A549 (cell line): ENCODE results near the gene NFIA.

Experiments used
- EP300 ChIP-seq, 2 experiments: fragments of >200 bp; sonication (Bioruptor Twin); formaldehyde crosslinking; IDR thresholded peaks; 2 replicates in 1 of 2; 3 replicates in 1 of 2; pipeline ENCODE4 v1.6.1; 2016 to 2017
- ESRRA ChIP-seq: fragments of 150-350 bp; IDR thresholded peaks from 2 replicates; pipeline ENCODE4 v1.6.1; 2014; ENCODE audit warnings: mild to moderate bottlenecking, low read length, borderline replicate concordance
- HEYL ChIP-seq: fragments of 250-450 bp; sonication (Bioruptor Pico); IDR thresholded peaks from 2 replicates; pipeline ENCODE4 v1.8.0; 2021; ENCODE audit warnings: mild to moderate bottlenecking, moderate library complexity
- MAFK ChIP-seq: fragments of 450-650 bp; IDR thresholded peaks from 2 replicates; pipeline ENCODE4 v1.6.1; 2014; ENCODE audit not compliant: partially characterized antibody
- MYC ChIP-seq: IDR thresholded peaks from 2 replicates; pipeline ENCODE4 v1.6.1; 2012; ENCODE audit warnings: mild to moderate bottlenecking, inconsistent platforms, low read length, improper control_type of control experiment, borderline replicate concordance
- POLR2A ChIP-seq: IDR thresholded peaks from 2 replicates; pipeline ENCODE4 v1.6.1; 2012; ENCODE audit warnings: mild to moderate bottlenecking, low read length
- RAD21 ChIP-seq, 2 experiments: fragments of >200 bp in 1 of 2; sonication (Bioruptor Twin) in 1 of 2; formaldehyde crosslinking in 1 of 2; IDR thresholded peaks in 1 of 2; conservative IDR thresholded peaks in 1 of 2; 2 replicates in 1 of 2; 3 replicates in 1 of 2; pipeline ENCODE4 v1.6.1; 2012 to 2018; ENCODE audit warnings: inconsistent platforms in 1 of 2
- USF2 ChIP-seq: fragments of 450-650 bp; IDR thresholded peaks from 2 replicates; pipeline ENCODE4 v1.6.1; 2014; ENCODE audit warnings: antibody characterized with exemption
- TF ChIP-seq, protein P1 (sequence below): fragments of >200 bp; sonication (Bioruptor Twin); formaldehyde crosslinking; IDR thresholded peaks from 3 replicates; pipeline ENCODE4 v1.5.1; 2016
- TF ChIP-seq, protein P2 (sequence below): IDR thresholded peaks from 2 replicates; pipeline ENCODE4 v1.6.1; 2012

DNA sequence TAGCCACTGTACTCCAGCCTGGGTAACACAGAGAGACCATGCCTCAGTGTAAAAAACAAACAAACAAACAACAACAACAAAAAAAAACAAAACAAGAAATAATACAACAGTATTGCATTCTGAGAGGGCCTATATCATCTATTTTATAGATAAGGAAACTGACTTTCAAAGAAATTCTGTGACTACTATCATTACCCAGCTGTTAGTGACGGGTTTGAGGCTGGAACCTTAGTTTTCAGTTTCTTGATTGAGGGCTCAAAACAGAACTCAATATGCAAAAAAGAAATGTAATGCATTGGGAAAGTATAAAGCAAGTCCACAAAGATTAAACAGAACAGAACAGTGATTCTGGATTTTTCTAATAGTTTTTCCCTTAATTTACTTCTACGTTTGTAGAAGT, 149.4 kb downstream of the NFIA start:
- TF ChIP-seq, protein P1, sequence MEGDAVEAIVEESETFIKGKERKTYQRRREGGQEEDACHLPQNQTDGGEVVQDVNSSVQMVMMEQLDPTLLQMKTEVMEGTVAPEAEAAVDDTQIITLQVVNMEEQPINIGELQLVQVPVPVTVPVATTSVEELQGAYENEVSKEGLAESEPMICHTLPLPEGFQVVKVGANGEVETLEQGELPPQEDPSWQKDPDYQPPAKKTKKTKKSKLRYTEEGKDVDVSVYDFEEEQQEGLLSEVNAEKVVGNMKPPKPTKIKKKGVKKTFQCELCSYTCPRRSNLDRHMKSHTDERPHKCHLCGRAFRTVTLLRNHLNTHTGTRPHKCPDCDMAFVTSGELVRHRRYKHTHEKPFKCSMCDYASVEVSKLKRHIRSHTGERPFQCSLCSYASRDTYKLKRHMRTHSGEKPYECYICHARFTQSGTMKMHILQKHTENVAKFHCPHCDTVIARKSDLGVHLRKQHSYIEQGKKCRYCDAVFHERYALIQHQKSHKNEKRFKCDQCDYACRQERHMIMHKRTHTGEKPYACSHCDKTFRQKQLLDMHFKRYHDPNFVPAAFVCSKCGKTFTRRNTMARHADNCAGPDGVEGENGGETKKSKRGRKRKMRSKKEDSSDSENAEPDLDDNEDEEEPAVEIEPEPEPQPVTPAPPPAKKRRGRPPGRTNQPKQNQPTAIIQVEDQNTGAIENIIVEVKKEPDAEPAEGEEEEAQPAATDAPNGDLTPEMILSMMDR = no peak
- TF ChIP-seq, protein P2, sequence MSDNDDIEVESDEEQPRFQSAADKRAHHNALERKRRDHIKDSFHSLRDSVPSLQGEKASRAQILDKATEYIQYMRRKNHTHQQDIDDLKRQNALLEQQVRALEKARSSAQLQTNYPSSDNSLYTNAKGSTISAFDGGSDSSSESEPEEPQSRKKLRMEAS = no peak
- no peak for TF ChIP-seq HEYL
- no peak for TF ChIP-seq ESRRA
- TF ChIP-seq USF2 = no peak
- TF ChIP-seq MAFK = no peak
- no peak for TF ChIP-seq MYC
- no peak for TF ChIP-seq RAD21 (conservative IDR thresholded peaks at IDR 0.05 in 1 of 2, IDR thresholded peaks at IDR 0.05 in 1 of 2)
- no peak for TF ChIP-seq POLR2A
- TF ChIP-seq EP300 (IDR thresholded peaks at IDR 0.05) = no peak
